ENCODE data around the gene EFCAB7. TPM values are rescaled to one million over a fixed set of nuclear protein-coding genes. Genes with fewer than 3 reads are reported as not detected.

EFCAB7 gene
- total RNA-seq, 2 experiments from 2014 or later, result 5.7 to 8.9 TPM

DNA sequence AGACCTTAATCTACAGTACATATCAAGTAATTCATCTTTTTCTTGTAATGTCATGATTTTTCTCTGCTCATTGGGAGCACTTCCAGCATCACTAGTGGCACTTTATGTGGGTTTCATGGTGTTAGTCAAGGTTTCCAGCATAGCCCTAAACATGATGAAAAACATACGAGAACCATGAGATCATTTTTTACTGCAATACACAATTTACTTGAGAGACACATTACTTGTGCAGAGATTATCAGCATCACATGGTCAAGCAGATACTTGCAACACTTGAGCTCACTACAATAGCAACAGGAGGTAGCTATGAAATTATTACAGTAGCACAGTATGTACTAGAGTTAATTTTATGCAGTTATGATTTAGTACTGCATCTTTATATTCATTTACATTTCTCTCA, 36.7 kb upstream of the EFCAB7 start:
- H3K36me3 Mint-ChIP-seq (ENCODE audit: low read depth), result peaks cover 14% of the 10 kb centered on the region
- intact Hi-C loops (cut with DNase I, micrococcal nuclease), result no loop called here
- TF ChIP-seq CTCF (IDR thresholded peaks at IDR 0.05), result no peak
- H3K4me3 Mint-ChIP-seq, result no peak overlapping the region
- CTCF ChIA-PET, result interaction anchor here (1.2 kb wide), 1 partner anchor 20 kb away, joined by 3 read pairs; no protein-coding TSS in a partner anchor
- H3K27me3 Mint-ChIP-seq, result no peaks in the 10 kb centered on the region
- no peaks in the 10 kb centered on the region for H3K4me1 Mint-ChIP-seq (ENCODE audit: low read depth)
- no peak overlapping the region for H3K27ac Mint-ChIP-seq
- ATAC-seq (ENCODE audit: poor library complexity) (no peak), DNase-seq (no peak)
- H3K4me3 ChIP-seq (ENCODE audit: low read length), result no peak overlapping the region
- H3K36me3 ChIP-seq (ENCODE audit: insufficient read depth, low read length), result no peaks in the 10 kb centered on the region
- H3K9me3 Mint-ChIP-seq, result no peaks in the 10 kb centered on the region
- POLR2A ChIA-PET, result no interaction called here
- H3K4me1 ChIP-seq (ENCODE audit: insufficient read depth, low read length), result no peaks in the 10 kb centered on the region
- no peaks in the 10 kb centered on the region for H3K9me3 ChIP-seq (ENCODE audit: control insufficient read depth in 1 of 2, insufficient read depth in 1 of 2, low read length in 2 of 2)
- no peaks in the 10 kb centered on the region for H3K27me3 ChIP-seq (ENCODE audit: control insufficient read depth in 1 of 2, insufficient read depth in 2 of 2, low read length in 2 of 2)
- H3K27ac ChIP-seq (ENCODE audit: low read depth in 1 of 2, low read length in 2 of 2), result no peak overlapping the region

DNA sequence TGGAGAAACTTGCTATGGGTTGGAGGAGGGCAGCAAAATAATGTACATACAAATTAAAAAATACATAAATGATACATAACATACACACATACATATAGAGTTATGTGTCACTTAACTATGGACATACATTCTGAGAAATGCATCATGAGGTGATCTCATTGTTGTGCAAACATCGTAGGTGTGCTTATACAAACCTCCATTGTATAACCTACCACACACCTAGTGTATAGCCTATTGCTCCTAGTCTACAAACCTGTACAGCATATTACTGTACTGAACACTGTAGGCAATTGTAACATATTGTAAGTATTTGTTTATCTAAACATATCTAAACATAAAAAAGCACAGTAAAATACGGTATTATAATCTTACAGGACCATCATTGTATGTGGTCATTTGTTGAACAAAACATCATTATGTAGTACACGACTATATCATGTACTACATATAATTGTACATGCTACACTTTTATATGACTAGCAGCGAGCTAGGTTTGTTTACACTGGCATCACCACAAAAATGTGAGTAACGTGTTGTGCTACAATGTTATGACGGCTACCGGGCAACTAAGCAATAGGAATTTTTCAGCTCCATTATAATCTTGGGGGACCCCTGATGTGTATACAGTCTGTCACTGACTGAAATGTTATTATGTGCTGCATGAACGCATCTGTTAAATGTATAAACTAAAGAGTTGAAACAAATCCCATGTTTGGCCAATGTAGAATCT, 35.8 kb upstream of the EFCAB7 start:
- CTCF ChIA-PET, result interaction anchor here (1.2 kb wide), 1 partner anchor 19 kb away, joined by 3 read pairs; no protein-coding TSS in a partner anchor
- Histone ChIP-seq H3K4me3 (ENCODE audit: low read length) (no peak overlapping the region), H3K4me1 (ENCODE audit: insufficient read depth, low read length) (no peaks in the 10 kb centered on the region), H3K27ac (ENCODE audit: low read depth in 1 of 2, low read length in 2 of 2) (no peak overlapping the region), H3K9me3 (ENCODE audit: control insufficient read depth in 1 of 2, insufficient read depth in 1 of 2, low read length in 2 of 2) (no peaks in the 10 kb centered on the region), H3K27me3 (ENCODE audit: control insufficient read depth in 1 of 2, insufficient read depth in 2 of 2, low read length in 2 of 2) (no peaks in the 10 kb centered on the region), H3K36me3 (ENCODE audit: insufficient read depth, low read length) (no peaks in the 10 kb centered on the region)
- Mint-ChIP-seq H3K27me3 (no peaks in the 10 kb centered on the region), H3K9me3 (no peaks in the 10 kb centered on the region), H3K4me3 (no peak overlapping the region), H3K4me1 (ENCODE audit: low read depth) (no peaks in the 10 kb centered on the region), H3K36me3 (ENCODE audit: low read depth) (peaks cover 14% of the 10 kb centered on the region), H3K27ac (no peak overlapping the region)
- DNase-seq (no peak), ATAC-seq (ENCODE audit: poor library complexity) (no peak)
- intact Hi-C loops (cut with DNase I, micrococcal nuclease), result no loop called here
- POLR2A ChIA-PET, result no interaction called here
- no peak for TF ChIP-seq CTCF (IDR thresholded peaks at IDR 0.05)

DNA sequence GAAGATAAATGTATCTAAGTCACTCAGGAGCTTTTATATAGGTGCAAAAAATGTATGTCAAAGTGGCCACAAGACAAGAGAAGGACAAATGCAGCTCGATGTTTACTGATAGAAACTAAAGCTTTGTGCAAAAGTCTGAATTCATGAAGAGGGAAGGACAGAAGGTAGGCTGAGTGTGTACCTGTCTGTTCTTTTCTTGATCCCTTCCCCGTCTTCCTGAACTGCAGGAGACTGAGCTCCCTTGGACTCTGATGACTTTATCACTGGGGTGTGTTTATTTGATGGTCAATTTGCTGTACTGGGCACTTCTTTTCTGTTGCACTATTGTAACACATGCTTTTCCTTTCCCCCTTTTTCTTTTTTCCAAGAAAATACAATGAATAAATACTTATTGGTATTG, 25.7 kb upstream of the EFCAB7 start:
- Histone ChIP-seq H3K4me1 (ENCODE audit: insufficient read depth, low read length) (no peaks in the 10 kb centered on the region), H3K27ac (ENCODE audit: low read depth in 1 of 2, low read length in 2 of 2) (no peak overlapping the region), H3K27me3 (ENCODE audit: control insufficient read depth in 1 of 2, insufficient read depth in 2 of 2, low read length in 2 of 2) (no peaks in the 10 kb centered on the region), H3K36me3 (ENCODE audit: insufficient read depth, low read length) (no peaks in the 10 kb centered on the region), H3K4me3 (ENCODE audit: low read length) (no peak overlapping the region), H3K9me3 (ENCODE audit: control insufficient read depth in 1 of 2, insufficient read depth in 1 of 2, low read length in 2 of 2) (peaks cover 0 to 5% of the 10 kb centered on the region in 2 experiments)
- H3K9me3 Mint-ChIP-seq, result no peaks in the 10 kb centered on the region
- no peak for TF ChIP-seq CTCF (IDR thresholded peaks at IDR 0.05)
- H3K27ac Mint-ChIP-seq, result no peak overlapping the region
- H3K4me1 Mint-ChIP-seq (ENCODE audit: low read depth), result no peaks in the 10 kb centered on the region
- ATAC-seq (ENCODE audit: poor library complexity), result no peak
- intact Hi-C loops (cut with DNase I, micrococcal nuclease), result no loop called here
- CTCF ChIA-PET, result interaction anchor here (0.8 kb wide), 1 partner anchor 9 kb away, joined by 3 read pairs; no protein-coding TSS in a partner anchor
- no peak for DNase-seq
- H3K27me3 Mint-ChIP-seq, result no peaks in the 10 kb centered on the region
- peaks cover 20% of the 10 kb centered on the region for H3K36me3 Mint-ChIP-seq (ENCODE audit: low read depth)
- H3K4me3 Mint-ChIP-seq, result no peak overlapping the region
- POLR2A ChIA-PET, result no interaction called here

Measured in CD4-positive, alpha-beta T cell (primary cell).